GM18870 (cell line): Measurements from ENCODE around the gene PRPF6.
"Not testable (repeated sequence)": the region's sequence is repeated elsewhere in the genome, so short reads cannot be mapped to it uniquely, and the experiment has no call there.

Source experiments
- ATAC-seq: cut with Tn5 transposase; IDR thresholded peaks from one replicate; pipeline ENCODE4 v1.9.1; 2021; ENCODE audit warnings: moderate library complexity; ENCODE audit not compliant: unreplicated experiment

Gene PRPF6

DNA sequence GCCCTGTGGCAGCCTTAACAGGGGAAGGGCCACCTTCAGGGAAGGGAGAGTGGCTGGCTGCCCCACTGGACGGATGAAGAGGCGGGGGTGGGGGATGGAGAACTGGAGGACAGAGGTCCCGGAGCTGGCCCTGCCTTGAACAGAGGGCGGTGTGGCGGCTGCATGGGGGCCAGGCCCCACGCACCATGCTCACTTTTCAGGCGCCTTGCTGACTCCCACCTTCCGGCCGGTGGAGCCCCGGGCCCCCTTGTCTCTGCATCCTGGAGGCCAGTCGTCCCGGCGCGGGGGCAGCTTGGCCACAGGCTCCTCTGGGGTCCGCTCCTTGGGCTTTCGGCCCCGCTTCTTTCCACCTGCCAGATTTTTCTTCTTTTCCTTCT is 21.2 kb upstream of the PRPF6 start:
- no peak for ATAC-seq

DNA sequence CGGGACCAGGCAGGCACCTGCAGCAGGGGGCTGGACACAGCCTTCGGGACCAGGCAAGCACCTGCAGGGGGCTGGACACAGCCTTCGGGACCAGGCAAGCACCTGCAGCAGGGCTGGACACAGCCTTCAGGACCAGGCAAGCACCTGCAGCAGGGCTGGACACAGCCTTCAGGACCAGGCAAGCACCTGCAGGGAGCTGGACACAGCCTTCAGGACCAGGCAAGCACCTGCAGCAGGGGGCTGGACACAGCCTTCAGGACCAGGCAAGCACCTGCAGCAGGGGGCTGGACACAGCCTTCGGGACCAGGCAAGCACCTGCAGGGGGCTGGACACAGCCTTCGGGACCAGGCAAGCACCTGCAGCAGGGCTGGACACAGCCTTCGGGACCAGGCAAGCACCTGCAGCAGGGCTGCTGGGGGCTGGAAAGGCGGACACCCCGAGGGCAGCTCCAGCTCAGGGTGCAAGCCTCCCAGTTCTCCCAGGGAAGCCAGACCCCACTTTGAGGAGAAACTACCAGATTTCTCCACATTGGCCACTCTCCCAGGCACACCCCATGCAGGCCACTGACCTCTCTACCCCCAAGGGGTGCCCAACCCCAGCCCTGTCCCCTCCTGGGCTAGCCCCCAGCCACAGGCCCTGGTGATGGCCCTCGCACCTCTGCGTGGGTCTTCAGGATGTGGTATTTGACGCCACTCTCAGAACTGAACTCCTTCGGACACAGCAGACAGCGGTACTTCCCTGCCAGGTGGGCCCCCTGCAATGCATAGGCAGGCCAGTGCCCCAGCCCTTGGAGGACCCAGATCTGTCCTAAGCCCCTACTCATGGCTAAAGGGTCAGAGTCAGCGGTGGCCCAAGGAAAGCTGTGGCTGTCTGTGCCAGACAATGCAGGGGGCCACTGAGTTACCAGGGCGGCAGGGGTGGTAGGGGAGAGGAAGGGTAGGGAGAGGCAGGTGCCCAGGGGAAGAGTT is 20.0 kb upstream of the PRPF6 start:
- ATAC-seq: not testable (repeated sequence)

DNA sequence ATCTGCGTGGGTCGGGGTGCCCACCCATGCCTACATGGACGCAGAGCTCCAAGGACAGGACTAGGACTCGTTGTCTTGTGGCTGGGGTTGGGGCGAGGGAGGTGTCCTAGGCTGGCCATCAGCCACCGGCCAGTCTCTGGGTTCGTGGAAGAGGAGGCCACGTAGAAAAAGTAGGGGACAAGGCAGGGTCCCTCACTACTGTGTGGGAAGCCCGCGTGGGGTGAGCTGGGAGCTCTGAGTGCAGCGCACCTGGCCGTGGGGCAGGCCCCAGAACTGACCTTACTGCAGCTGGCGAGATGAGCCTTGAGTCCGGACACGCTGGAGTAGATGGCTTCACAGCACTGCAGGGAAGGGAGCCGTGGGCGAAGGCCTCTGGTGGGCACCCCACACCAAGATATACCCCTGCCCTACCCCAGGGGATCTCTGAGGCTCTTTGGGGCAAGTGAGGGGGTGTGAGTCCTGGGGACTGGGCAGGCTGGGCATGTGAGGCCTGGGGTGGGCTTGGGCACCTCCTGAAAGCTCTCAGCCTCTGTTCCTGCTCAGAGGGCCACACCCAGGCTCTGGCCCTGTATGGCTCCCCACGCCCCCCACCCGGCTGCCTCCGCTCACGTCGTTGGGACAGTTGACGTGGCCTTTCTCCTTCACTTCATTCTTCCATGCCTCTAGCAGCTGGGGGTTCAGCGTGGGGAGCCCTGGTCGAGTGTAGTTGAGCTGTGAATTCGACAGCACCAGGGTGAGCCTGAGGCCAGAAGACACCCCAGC is 19.1 kb upstream of the PRPF6 start:
- no peak for ATAC-seq

DNA sequence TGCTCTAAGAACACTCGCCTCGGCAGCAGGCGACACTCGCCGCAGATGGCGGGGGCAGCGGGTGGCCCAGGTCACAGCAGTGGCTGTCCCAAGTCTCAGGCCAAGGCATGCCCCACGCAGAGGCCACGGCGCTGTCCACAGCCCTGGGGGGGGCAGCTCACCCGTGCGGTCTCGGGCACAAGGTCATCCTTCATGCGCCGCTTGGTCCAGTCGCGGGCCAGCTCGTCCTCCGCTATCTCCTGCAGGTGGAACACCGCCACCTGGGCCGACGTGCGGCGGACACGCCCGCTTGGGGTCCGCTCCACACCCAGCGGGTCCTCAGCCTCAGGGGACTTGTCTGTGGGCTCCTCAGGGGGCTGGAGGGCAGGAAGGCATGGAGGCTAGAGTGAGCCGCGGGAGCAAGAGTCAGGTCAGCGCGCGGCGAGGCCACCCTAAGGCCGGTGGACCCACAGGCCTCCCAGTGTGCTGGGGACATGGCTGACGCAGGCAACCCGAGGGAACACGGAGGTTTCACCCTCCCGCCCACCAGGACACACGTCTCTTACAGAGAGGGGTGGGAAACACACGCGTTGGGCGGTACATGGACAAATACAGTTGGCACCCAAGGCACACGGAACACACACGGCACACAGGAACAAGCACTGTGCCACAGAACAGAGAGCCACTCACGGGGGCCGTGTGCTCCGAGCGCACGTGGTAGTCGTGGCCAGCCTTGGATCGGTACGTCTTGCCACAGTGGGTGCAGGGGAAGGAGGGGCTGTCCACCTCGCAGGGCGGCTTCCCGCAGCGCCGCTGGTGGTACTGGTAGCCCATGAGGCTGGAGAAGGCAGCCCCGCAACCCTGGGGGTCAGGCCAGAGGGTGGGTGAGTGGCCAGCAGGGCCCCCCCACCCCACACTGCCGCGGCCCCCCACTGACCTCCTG is 18.2 kb upstream of the PRPF6 start:
- no peak for ATAC-seq

DNA sequence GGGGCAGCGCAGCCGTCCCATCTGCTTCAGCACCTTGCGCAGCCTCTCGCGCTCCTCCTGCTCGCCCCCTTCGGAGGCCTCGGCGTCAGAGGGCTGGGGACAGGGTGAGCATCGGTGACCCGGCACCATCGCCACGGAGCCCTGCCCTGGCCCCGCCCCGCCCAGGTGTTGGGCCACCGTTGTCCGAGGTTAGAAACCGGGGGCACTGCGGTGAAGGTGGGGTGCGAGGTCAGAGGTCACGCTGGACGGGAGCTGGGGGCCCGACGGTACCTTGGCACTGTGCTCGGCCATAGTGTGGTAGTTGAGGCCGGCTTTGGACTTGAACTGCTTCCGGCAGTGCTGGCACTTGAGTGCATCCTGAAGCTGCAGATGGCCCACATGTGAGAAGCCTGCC is 17.6 kb upstream of the PRPF6 start:
- ATAC-seq: no peak

DNA sequence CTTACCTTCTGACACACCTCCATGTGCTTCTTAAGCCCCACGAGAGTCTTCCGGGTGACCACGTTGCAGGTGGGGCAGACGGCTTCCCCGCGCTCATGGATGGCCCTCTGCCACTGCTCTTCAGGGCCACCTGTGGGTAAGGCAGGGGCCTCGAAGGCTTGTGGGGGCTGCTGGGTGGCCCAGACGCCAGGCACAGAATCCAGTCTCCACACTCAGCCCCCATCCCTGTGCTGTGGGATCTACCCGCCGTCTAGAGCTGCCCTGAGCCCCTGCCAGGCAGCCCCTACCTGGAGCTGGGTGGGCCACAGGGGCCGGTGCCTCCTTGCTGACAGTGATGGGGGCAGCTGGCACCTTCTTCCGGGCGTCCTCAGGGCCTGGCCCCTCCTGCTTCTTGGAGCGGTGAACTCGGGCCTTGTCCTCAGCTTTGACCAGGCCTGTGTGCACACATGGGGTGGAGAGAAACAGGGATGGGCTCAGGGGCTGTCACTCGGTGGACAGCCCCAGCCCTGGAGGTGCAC is 17.1 kb upstream of the PRPF6 start:
- ATAC-seq: no peak

DNA sequence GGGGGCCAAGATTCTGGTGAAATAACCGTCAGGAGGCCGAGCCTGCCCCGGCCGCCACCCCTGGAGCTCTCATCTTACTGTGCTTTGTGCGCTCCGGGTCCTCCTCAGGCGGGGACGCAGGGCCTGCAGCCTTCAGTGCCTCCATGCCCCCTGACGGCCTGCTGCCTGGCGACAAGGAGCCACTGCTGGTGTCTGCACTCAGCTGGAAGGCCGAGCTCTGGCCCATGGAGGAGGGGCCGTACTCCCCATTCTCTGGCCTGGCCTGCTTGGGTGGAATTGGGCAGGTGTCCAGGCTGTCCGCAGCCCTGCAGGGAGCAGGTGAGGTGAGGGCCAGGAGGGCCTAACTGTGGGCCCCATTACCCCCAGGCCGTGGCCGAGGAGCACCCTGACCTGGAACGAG is 16.5 kb upstream of the PRPF6 start:
- ATAC-seq: no peak

DNA sequence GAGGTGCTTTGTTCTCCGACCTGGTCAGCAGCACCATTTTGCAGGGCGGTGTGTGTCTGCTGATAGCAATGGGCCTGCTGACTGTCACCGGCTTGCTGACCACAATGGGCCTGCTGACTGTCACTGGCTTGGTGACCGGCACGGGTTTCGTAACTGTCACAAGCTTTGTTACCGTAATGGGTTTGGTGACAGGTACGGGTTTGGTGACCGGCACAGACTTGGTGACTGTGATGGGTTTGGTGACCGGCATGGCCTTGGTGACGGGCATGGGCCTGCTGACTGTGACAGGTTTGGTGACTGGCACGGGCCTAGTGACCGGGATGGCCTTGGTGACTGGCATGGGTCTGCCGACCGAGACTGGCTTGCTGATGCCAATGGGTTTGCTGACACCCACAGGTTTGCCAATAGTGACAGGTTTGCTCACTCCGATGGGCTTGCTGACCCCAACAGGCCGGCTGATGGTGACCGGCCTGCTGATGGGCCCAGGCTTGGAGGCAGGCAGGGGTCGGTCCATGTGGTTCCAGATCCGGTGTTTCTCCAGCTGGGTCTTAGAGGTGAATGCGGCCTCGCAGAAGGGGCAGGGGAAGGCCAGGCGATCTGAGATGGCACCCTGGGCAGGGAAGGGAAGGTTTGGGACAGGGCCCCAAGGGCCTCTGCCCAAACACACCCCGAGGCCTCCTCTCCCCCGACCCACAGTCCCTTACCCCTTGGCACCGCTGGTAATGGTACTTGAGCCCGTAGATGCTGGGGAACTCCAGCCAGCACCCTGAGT is 14.6 kb upstream of the PRPF6 start:
- no peak for ATAC-seq

DNA sequence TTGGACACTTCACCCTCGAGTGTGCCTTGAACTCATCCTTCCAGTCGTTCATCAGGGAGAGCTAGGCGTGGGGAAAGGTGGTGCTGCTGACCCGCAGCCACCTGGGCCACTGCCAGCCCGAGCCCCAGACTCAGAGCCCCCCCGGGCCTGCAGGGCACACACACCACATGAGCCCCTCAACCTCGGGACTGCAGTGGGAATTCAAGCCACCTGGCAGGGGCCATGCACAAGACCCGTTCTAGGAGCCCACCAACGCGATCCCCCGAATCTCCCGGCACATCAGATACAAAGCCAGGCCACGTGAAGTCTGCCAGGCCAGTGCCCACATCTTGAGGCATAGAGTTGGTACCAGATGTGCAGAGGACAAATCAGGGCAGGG is 14.0 kb upstream of the PRPF6 start:
- no peak for ATAC-seq

DNA sequence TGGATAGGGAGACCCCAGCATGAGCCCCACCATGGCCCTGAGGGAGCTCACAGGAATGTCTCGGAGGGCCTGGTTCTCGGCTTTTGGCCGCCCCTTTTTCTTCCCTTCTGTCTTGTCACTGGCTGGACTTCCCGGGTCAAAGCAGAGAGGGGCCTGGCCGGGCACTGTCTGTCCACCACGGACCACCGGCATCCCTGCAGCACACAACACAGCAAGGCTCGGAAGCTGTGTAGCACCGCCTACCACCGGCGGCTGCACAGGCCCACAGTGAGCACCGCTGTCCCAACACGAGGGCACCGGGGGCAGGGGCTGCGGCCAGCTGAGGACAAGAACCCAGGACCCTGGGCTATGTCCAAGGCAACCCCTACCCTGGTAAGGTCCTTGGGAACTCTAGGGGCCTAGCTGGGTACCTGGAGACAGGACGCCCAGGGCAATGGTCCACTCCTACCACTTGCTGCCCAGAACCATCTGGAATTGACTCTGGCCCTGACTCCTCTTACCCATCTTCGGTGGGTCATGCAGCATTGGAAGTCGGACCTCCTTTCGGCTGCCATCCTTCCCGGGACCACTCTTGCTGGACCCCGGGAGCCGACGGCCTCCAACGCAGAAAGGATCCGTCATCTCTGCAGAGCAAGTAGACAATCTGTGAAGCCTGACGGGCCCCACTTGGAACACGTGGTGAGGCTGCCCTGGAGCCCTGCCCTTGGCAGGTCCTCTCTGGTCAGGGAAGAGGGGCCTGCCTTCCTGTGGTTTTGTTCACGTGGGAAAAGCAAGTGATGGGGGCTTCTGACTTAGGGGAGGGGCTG is 13.4 kb upstream of the PRPF6 start:
- ATAC-seq: no peak

DNA sequence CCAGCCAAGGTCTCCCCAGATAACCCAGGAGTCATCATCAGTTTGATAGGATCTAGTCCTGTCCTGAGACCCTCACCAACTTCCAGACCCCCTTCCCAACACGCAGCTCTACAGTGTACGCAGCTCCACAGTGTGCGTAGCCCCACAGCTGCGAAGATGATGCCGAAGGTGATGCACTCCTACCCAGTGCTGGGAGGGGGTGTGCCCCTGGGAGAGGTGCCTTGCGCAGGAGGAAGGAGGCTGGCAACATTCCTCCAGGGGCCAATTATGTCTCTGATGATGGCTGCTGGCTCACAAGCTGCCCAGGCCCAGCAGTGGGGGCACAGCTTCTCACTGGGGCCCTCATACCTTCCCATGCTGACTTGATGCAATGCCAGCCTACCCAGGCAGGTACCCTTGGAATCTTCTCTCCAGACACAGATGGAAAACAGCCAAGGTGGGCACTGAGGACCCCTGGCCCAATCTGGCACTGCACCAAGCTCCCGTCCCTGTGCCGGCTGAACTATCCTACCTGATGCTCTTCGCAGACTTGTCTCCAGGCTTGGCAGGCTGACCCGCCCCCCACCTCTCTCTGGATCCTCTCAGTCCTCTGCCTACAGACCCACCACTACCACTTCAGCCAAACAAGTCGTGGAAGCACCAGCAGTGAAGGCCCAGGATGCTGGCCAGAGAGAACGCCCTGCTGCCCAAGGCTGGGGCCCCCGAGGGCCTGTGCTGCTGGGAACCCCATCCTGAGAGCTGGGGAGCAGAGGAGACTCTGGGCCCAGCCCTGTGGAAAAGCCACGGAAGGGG is 12.6 kb upstream of the PRPF6 start:
- no peak for ATAC-seq

DNA sequence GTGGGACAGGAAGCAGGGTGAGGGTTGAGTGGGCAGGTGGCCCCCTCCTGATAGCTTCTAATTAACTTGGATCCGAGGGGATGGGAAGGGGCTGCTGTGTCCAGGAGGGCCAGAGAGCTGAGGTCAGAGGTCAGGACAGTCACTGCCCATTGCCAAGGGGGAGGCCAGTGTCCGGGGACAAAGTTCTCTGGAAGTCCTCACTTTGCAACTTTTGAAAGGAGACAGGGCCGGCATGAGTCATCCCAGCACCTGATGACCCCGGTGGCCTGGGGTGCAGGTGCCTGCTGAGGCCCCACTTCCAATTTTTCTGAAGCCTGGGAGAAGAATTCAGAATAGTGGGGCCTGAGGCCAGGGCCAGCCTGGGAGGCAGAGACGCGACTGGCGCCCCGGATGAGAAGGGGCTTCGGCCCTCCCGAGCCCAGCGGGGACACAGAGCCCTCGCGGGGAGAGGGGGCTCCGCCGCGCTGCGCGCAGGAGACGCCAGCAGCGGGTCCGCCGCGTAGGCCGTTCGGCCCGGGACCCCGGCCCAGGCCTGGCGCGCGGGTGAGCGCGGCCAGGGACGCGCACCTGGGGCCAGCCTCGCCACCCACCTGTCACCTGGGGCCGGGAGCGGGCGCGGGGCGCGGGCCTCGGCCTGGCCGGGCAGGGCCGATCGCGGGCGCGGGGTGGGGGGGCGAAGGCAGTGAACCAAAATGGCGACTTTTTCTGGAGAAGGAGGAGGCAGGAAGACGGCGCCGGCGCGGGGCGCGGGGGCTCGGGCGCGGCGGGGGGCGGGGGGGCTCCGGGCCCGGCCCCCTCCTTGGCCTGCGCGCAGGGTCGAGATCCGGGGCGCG is 11.8 kb upstream of the PRPF6 start:
- no peak for ATAC-seq

DNA sequence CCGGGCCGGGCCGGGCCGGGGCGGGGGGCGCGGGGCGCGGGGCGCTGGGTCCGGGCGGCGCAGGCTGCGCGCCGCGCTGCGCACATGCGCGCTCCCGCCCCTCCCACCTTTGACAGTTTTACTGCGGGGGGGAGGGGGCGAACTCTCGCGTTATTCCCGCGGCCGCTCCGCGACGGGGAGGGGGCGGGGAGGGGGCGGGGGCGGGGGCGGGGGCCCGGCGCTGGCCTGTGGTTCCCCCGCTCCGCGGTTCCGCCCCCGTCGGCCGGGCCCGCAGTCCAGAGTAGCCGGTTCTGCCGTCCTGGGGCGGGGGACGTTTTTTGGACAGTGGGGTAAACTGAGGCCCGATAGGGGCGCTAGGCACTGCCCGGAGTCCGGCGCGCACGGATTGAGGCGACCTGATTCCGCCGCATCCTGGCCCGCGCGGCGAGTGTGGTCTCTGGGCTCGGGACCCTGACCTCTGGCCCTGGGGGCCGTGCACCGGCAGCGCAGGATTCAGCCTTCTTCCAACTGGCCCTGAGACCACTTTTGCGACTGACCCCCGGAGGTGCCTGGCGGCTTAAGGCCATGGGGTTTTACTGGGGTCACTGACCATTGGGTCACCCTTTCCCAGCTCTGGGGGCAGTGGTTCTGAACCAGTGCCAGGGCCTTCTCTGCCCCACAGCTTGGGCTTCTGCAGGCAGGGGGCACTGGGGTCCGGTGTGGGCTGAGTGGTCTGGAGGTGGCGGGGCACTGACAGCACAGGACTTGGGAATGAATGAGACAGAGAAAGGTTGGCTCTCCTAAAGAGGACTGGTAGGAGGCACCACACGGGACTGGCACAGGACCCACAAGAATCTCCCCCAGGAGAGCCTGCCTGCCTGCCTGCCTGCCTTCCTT is 10.9 kb upstream of the PRPF6 start, which contains the start of gene ZNF512B:
ZNF512B (minus strand) TSS at position 93 of the 876 bp plus-strand sequence. CDS start 1,980 bp downstream, outside the sequence.
- no peak for ATAC-seq

DNA sequence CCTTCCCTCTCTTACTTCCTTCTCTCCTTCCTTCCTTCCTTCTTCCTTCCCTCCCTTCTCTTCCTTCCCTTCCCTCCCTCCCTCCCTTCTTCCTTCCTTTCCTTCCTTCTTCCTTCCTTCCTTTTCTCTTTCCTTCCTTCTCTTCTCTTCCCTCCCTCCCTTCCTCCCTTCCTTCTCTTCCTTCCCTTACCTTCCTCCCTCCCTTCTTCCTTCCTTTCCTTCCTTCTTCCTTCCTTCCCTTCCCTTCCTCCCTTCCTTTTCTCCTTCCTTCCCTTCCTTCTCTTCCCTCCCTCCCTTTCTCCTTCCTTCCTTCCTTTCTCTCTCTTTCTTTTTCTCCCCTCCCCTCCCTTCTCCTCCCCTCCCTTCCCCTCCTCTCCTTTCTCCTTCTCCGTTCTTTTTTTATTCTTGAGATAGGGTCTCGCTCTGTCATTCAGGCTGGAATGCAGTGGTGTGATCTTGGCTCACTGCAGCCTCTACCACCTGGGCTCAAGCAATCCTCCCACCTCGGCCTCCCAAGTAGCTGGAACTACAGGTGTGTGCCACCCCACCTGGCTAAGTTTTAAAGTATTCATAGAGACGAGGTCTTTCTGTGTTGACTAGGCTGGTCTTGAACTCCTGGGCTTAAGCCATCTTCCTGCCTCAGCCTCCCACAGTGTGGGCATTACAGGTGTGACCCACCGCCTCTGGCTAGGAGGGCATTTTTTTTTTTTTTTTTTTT is 10.1 kb upstream of the PRPF6 start:
- no peak for ATAC-seq

DNA sequence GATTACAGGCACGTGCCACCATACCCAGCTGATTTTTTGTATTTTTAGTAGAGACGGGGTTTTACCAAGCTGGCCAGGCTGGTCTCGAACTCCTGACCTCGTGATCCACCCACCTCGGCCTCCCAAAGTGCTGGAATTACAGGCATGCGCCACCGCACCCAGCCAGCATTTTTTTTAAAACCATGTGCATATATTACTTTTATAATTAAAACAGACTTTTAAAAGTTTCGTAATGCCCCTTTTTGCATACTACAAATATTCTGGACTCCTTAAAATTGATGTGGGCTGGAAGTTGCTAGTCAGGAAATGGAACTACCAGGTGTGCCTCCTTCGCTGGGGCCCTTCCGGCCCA is 9.0 kb upstream of the PRPF6 start:
- ATAC-seq: not testable (repeated sequence)
